ENCODE results near the gene CDHR2.

The CDHR2 gene

GRCh38 chr5:176548967-176549444 lies at the start of gene CDHR2:
Gene CDHR2, plus strand, starts transcription at chr5:176549342. Its CDS starts 16,011 bp downstream, at chr5:176565353.
- no peak for DNase-seq

DNA sequence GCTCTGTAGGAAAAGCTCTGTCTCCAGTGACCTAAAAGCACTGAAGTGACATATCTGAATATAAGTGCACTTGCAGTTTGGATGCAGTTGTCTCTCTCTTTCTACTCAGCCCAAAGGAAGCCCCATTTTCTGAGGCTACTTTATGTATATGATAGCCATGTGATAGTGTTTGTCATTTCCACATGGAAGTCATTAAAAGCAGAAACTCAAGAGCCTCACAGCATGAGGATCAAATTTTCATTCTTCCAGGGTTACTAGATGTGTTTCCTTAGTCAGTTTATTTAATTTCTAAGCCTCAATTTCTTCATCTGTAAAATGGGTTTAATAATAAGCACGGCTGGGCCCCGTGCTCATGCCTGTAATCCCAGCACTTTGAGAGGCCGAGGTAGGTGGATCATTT lies 48.6 kb upstream of the CDHR2 start:
- no peak for DNase-seq

- DNase-seq: no peak
Observed at GRCh38 chr5:176501333-176501732, 47.8 kb upstream of the CDHR2 start.

- DNase-seq: no peak
Observed at GRCh38 chr5:176503496-176503895, 45.6 kb upstream of the CDHR2 start.

GRCh38 chr5:176507911-176508310 lies 41.2 kb upstream of the CDHR2 start:
- no peak for DNase-seq

DNA sequence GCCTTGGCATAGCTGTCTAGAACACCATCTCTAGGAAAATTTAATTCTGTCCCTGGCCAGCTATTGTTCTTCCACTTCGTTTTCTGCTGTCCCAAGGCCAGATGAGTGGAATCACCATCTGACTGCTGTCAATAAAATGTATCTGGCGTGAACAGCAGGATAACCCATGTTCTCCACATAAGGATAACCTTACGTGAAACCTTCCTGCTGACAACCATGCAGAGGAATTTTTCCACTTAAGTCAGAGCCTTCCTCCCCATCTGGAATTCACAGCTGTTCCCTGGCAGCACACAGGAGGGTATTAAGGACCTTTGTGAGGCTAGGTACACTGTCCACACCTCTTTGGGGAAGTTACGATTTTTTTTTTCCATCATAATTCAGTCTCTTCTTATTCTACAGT lies 40.5 kb upstream of the CDHR2 start:
- DNase-seq: no peak

GRCh38 chr5:176513788-176514187 lies 35.4 kb upstream of the CDHR2 start:
- no peak for DNase-seq

DNA sequence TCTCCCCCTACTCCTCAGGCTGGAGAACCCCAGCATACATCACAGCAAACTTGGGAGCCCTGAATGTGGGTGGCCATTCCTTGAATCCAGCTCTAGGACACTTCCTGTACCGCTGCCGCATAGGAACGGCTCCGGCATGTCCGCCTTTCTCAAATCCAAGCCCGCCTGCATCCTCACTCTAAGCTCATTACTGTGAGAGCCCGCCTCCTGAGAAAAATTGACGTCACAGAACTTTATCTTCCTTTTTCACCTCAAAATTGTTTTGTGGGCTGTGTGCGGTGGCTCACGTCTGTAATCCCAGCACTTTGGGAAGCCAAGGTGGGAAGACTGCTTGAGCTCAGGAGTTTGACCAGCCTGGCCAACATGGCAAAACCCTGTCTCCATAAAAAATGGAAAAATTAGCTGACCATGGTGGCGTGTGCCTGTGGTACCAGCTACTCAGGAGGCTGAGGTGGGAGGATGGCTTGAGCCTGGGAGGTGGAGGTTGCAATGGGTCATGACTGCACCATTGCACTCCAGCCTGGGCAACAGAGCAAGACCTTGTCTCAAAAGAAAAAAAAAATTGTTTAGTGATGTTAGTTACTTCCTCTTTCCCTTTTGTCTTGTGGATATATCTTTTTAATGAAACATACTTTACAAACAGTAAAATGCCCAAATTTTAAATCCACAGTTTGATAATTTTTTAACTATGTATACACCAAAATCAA lies 34.7 kb upstream of the CDHR2 start:
- DNase-seq: no peak

DNA sequence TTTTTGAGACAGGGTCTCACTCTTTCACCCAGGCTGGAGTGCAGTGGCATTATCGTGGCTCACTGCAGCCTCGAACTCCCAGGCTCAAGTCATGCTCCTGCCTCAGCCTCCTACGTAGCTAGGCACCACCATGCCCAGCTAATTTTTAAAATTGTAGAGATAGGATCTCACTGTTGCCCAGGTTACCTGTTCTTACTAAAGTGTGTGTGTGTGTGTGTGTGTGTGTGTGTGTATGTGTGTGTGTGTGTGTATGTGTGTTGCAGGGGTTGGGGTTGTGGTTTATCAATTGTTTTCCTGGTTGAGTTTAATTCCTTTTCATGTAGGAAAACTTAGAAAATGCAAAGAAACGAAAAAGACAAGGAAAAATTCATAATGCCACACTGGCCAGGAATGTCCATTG lies 33.7 kb upstream of the CDHR2 start:
- DNase-seq: no peak

DNA sequence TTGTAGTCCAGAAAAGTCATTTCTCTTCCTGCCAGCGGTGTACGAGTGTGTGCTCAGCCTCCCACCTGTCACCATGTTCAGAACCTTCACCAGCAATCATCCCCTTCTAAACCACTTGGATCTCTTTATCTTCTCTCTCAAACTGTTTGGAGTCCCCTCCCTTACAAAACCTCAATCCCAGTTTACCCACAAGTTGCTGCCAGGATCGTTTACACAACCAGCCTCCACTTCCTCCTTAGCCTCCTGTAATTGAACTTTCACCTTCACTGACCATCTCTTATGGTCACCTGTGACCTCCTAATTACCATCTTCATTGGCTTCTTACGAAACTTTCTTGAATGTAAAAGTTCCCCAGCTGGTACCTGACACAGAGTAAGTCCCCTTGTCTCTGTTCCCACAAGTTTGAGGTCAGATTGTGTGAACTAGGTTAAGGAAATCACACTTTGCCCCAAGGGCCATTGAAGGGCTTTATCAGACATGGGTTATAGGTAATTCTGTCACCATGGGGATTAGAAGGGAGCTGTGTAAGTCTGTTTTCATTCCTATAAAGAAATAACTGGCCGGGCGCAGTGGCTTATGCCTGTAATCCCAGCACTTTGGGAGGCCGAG lies 32.0 kb upstream of the CDHR2 start:
- DNase-seq: no peak

GRCh38 chr5:176519810-176520720 lies 29.1 kb upstream of the CDHR2 start:
- no peak for DNase-seq

DNA sequence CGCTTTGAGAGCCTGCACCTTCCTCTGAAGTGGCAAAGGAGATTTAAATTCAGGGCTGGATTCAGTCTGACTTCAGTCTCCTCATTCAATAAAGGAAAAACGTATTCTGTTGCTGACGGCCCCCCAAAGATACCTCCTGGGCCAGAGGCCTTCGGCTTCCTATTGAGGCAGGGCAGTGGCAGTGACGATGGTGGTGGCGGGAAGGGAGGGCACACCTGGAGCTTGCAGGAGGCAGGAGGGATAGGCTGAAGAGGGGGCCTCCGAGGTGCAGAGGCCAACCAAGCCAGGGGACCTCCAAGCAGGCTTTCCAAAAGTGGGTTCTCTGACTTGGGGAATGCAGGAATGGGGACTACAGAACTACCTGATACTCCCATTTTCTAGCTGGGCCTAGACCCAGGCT lies 27.9 kb upstream of the CDHR2 start:
- no peak for DNase-seq

GRCh38 chr5:176521699-176522263 lies 27.4 kb upstream of the CDHR2 start:
- no peak for DNase-seq

DNA sequence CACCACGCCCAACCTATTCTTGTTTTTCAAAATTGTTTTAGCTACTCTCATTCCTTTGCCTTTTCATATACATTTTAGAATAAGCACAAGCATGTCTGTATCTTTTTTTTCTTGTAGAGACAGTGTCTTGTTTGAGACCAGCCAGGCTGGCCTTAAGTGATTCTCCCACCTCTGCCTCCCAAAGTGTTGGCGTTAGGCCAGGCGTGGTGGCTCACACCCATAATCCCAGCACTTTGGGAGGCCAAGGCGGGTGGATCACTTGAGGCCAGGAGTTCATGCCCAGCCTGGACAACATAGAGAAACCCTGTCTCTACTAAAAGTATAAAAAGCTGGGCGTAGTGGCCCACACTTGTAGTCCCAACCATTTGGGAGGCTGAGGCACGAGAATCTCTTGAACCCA lies 25.0 kb upstream of the CDHR2 start:
- DNase-seq: no peak

GRCh38 chr5:176524987-176525386 lies 24.2 kb upstream of the CDHR2 start:
- DNase-seq: no peak

GRCh38 chr5:176525677-176526076 lies 23.5 kb upstream of the CDHR2 start:
- DNase-seq: no peak

DNA sequence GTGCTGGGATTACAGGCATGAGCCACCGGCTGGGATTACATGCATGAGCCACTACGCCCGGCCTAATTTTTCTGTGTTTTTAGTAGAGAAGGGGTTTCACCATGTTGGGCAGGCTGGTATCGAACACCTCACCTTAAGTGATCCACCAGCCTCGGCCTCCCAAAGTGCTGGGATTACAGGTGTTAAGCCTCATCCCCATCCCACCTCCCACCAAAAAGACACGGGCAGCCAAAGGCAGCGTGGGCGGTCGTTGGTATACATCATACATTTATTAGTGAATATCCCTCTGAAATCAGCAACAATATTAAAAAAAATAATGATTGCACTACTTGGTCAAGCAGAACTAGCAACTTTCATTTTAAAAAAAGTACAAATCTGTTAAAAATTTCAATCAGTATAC lies 22.7 kb upstream of the CDHR2 start:
- no peak for DNase-seq

DNA sequence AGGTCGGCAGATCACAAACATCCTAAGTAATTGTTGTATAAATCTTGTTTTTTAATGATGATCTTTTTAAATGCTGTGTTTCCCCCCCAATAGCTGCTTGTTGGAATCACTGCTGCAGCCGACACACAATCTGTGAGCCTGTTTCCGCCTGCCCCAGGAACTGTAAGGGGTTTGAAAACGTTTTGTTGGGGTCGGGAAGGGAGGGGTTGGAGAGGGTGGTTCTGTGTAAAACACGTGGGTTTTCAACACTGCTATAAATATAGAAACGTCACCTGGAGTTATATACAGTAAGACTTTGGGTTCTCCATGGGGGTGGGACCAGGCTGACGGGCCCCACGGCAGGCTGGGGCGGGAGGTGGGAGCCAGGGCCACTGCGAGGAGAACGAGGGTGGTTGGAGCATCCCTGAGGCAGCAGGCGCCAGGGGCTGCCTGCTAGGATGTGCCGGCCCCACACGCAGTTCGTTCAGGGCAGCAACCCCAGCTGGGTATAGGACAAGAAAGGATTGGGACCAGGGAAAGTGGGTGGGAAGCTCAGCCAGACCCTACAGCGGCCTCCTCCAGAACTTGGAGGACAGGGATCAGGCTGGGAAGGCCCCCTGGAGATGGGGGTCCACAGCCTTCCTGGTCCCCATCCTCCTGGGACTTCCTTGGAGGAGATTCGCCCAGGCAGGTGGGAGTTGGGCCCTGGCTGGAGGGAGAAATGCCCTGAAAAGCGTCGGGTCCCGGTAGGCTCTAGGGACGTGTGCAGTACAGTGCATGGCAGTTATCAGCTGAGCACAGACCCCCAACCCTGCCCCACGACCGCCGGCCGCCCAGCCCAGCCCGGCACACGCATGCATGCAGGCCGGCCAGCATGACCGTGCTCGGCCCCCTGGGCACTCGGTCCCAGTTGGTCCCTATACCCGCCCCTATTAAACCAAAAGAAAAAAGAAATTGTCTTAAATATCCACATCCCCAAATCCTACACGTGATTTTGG lies 21.6 kb upstream of the CDHR2 start:
- no peak for DNase-seq

DNA sequence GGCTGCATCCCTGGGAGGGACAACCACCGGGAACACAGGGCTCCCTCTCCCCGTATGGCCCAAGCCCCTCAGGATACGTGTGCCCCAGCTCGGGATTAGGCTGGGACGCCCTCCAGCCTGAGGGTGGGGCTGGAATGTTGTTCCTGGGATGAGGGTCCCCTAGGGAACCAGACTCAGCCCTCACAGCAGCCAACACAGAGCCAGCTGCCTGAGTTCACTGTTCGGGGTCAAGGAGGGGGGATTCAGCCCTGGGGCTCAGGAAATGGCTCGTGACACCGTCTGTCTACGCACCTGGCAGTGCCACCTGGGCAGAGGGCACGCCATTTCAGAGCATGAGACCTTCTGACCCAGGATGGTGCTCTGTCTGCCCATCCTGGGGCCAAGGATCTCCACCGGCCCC lies 20.8 kb upstream of the CDHR2 start:
- no peak for DNase-seq

GRCh38 chr5:176528761-176529115 lies 20.4 kb upstream of the CDHR2 start:
- no peak for DNase-seq

- DNase-seq: no peak
Observed at GRCh38 chr5:176529116-176529740, 19.9 kb upstream of the CDHR2 start.

- DNase-seq: no peak
Observed at GRCh38 chr5:176529741-176530141, 19.4 kb upstream of the CDHR2 start.

All from NCI-H1436 (cell line).